SK-N-SH treated with all-trans-retinoic acid at 6 μM for 48 hours (cell line): ENCODE results near the gene UBALD2.

Experiments
- ATAC-seq: fragments of 200-7000 bp; cut with Tn5 transposase; 3 replicates; pipeline ENCODE4 v1.9.1; 2020; ENCODE audit warnings: mild to moderate bottlenecking, moderate library complexity
- ARNTL ChIP-seq: fragments of 450-650 bp; formaldehyde crosslinking; IDR thresholded peaks from 2 replicates; pipeline ENCODE4 v1.5.0; 2020; ENCODE audit warnings: low read depth, mild to moderate bottlenecking, moderate library complexity, borderline replicate concordance
- BACH2 ChIP-seq: fragments of 250-450 bp; sonication (Bioruptor Pico); IDR thresholded peaks from 2 replicates; pipeline ENCODE4 v1.9.0; 2021; ENCODE audit warnings: mild to moderate bottlenecking, borderline replicate concordance
- GLIS3 ChIP-seq: fragments of 250-450 bp; sonication (Bioruptor Pico); IDR thresholded peaks from 2 replicates; pipeline ENCODE4 v1.5.0; 2020; ENCODE audit warnings: mild to moderate bottlenecking, moderate library complexity
- ISL1 ChIP-seq: fragments of 250-450 bp; sonication (Bioruptor Pico); IDR thresholded peaks from 2 replicates; pipeline ENCODE4 v2.1.2; 2022; ENCODE audit warnings: mild to moderate bottlenecking, moderate library complexity
- RARB ChIP-seq: fragments of 250-450 bp; sonication (Bioruptor Pico); IDR thresholded peaks from 2 replicates; pipeline ENCODE4 v1.8.0; 2021; ENCODE audit warnings: mild to moderate bottlenecking, moderate library complexity
- SNAI2 ChIP-seq: fragments of 250-450 bp; sonication (Bioruptor Pico); IDR thresholded peaks from 2 replicates; pipeline ENCODE4 v1.5.0; 2020; ENCODE audit warnings: mild to moderate bottlenecking, moderate library complexity
- TCF4 ChIP-seq: fragments of 250-450 bp; sonication (Bioruptor Pico); IDR thresholded peaks from 2 replicates; pipeline ENCODE4 v1.8.0; 2021; ENCODE audit warnings: mild to moderate bottlenecking, moderate library complexity, borderline replicate concordance
- TOX ChIP-seq: fragments of 250-450 bp; sonication (Bioruptor Pico); IDR thresholded peaks from 2 replicates; pipeline ENCODE4 v1.8.0; 2021; ENCODE audit warnings: mild to moderate bottlenecking, moderate library complexity, borderline replicate concordance
- ZC3H10 ChIP-seq: fragments of 250-450 bp; sonication (Bioruptor Pico); IDR thresholded peaks from 2 replicates; pipeline ENCODE4 v1.5.1; 2021; ENCODE audit warnings: mild to moderate bottlenecking, moderate library complexity
- ZFP3 ChIP-seq: fragments of 250-450 bp; sonication (Bioruptor Pico); IDR thresholded peaks from 2 replicates; pipeline ENCODE4 v1.5.0; 2020; ENCODE audit warnings: mild to moderate bottlenecking, moderate library complexity
- ZFP30 ChIP-seq: fragments of 450-650 bp; formaldehyde crosslinking; IDR thresholded peaks from 2 replicates; pipeline ENCODE4 v1.5.0; 2022; ENCODE audit warnings: mild to moderate bottlenecking, moderate library complexity
- ZNF565 ChIP-seq: fragments of 450-650 bp; formaldehyde crosslinking; conservative IDR thresholded peaks from 2 replicates; pipeline ENCODE4 v1.5.0; 2020; ENCODE audit warnings: low read depth, mild to moderate bottlenecking, moderate library complexity
- ZNF70 ChIP-seq: fragments of 450-650 bp; formaldehyde crosslinking; IDR thresholded peaks from 2 replicates; pipeline ENCODE4 v1.5.0; 2020; ENCODE audit warnings: mild to moderate bottlenecking, moderate library complexity
- ZNF8 ChIP-seq: fragments of 450-650 bp; formaldehyde crosslinking; IDR thresholded peaks from 2 replicates; pipeline ENCODE4 v1.5.0; 2020; ENCODE audit warnings: mild to moderate bottlenecking, moderate library complexity
- TF ChIP-seq, protein P1 (sequence below): fragments of 250-450 bp; sonication (Bioruptor Pico); IDR thresholded peaks from 2 replicates; pipeline ENCODE4 v1.8.0; 2021; ENCODE audit warnings: low read depth, mild to moderate bottlenecking, moderate library complexity, borderline replicate concordance
- TF ChIP-seq, protein P2 (sequence below): fragments of 250-450 bp; sonication (Bioruptor Pico); IDR thresholded peaks from 2 replicates; pipeline ENCODE4 v1.5.1; 2020; ENCODE audit warnings: low read depth, mild to moderate bottlenecking, moderate library complexity
- TF ChIP-seq, protein P3 (sequence below): fragments of 250-450 bp; sonication (Bioruptor Pico); IDR thresholded peaks from 2 replicates; pipeline ENCODE4 v1.5.1; 2021; ENCODE audit warnings: mild to moderate bottlenecking, moderate library complexity
- TF ChIP-seq, protein P4 (sequence below): fragments of 250-450 bp; sonication (Bioruptor Pico); IDR thresholded peaks from 2 replicates; pipeline ENCODE4 v1.5.0; 2020; ENCODE audit warnings: mild to moderate bottlenecking, moderate library complexity
- TF ChIP-seq, protein P5 (sequence below): fragments of 250-450 bp; sonication (Bioruptor Pico); IDR thresholded peaks from 2 replicates; pipeline ENCODE4 v1.8.0; 2020; ENCODE audit warnings: mild to moderate bottlenecking, moderate library complexity, borderline replicate concordance

Gene UBALD2

DNA sequence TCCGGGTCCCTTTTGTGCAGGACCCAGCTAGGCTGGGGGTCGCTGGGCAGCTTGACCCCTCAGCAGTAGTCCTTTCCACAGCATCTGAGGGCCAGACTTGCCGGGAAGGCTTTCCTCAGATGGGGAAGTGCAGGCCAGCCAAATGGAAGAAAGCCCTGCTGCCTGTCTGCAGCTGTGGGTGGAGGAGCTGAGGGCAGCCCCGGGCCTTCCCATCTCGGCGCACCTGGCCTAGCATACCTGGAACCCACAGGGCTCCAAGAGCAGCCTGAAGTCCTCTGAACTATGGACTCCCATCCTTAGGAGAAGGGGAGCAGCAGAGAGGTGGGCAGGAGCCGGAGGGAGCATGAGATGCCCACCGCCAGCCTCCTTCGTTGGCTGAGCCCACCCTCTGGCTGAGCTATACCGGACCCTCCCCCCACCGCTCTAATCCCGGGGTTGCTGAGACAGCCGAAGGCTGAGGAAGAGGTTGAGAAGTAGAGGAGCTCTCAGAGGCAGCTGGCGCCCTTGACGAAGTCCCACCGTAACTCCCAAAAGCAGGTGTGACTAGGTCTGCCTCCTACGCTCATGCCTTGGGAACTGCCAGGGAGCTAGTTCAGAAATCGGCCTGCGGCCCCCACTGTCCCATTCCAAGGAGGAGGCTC is 13.2 kb downstream of the UBALD2 start:
- TF ChIP-seq, protein P1, sequence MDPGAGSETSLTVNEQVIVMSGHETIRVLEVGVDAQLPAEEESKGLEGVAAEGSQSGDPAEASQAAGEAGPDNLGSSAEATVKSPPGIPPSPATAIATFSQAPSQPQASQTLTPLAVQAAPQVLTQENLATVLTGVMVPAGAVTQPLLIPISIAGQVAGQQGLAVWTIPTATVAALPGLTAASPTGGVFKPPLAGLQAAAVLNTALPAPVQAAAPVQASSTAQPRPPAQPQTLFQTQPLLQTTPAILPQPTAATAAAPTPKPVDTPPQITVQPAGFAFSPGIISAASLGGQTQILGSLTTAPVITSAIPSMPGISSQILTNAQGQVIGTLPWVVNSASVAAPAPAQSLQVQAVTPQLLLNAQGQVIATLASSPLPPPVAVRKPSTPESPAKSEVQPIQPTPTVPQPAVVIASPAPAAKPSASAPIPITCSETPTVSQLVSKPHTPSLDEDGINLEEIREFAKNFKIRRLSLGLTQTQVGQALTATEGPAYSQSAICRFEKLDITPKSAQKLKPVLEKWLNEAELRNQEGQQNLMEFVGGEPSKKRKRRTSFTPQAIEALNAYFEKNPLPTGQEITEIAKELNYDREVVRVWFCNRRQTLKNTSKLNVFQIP = no peak
- TF ChIP-seq ZFP3 (CRISPR knock-in tag) (no peak), RARB (CRISPR knock-in tag) (no peak), ZNF8 (CRISPR knock-in tag) (no peak), ZC3H10 (no peak)
- no peak for ATAC-seq

DNA sequence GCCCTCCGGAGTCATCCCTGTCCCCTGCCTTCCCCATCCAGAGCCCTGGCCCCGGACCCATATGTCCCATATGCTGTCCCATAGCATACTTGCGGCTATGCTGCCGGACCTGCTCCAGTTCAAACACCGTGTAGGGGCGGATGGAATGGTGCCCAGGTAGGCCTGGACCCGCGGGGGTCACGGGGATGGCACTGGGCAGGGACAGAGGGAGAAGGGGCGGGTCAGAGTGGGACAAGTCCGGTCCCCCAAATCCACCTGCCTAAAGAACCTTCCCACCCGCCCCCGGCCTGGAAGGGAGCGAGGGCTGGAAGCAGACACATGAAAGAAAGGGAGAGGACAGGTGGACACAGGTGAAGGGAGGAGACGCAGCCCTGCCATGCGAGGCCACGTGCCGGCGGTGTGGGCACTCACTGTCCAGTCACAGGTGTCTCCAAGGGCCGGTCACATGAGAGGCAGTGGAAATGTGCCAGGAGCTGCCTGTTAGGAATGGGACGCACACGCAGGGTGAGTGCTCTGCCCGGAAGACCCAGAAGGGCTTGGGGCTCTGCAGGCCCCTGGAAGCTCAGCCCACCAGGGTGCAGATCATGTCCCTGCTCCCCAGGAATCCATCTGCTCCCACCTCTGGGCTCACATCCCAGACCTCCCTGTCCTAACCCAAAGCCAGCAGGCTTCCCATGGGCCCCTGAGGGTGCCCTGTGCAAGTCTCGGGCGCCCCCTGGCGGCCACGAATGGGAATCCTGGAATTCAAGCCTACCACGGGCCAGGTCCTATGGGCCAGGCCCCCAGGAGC is 14.0 kb downstream of the UBALD2 start:
- ATAC-seq = peak; percentile 97
- TF ChIP-seq ZNF70 (CRISPR knock-in tag) (no peak), BACH2 (CRISPR knock-in tag) (no peak), ZC3H10 (no peak), ZNF565 (CRISPR knock-in tag) (no peak), GLIS3 (CRISPR knock-in tag) (no peak), ZNF8 (CRISPR knock-in tag) (no peak), SNAI2 (CRISPR knock-in tag) (no peak), ISL1 (CRISPR knock-in tag) (no peak), TOX (no peak), TCF4 (CRISPR knock-in tag) (no peak), ZFP3 (CRISPR knock-in tag) (no peak), RARB (CRISPR knock-in tag) (no peak), ARNTL (CRISPR knock-in tag) (no peak), ZFP30 (no peak)
- TF ChIP-seq, protein P2, sequence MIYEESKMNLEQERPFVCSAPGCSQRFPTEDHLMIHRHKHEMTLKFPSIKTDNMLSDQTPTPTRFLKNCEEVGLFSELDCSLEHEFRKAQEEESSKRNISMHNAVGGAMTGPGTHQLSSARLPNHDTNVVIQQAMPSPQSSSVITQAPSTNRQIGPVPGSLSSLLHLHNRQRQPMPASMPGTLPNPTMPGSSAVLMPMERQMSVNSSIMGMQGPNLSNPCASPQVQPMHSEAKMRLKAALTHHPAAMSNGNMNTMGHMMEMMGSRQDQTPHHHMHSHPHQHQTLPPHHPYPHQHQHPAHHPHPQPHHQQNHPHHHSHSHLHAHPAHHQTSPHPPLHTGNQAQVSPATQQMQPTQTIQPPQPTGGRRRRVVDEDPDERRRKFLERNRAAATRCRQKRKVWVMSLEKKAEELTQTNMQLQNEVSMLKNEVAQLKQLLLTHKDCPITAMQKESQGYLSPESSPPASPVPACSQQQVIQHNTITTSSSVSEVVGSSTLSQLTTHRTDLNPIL = no peak
- TF ChIP-seq, protein P3, sequence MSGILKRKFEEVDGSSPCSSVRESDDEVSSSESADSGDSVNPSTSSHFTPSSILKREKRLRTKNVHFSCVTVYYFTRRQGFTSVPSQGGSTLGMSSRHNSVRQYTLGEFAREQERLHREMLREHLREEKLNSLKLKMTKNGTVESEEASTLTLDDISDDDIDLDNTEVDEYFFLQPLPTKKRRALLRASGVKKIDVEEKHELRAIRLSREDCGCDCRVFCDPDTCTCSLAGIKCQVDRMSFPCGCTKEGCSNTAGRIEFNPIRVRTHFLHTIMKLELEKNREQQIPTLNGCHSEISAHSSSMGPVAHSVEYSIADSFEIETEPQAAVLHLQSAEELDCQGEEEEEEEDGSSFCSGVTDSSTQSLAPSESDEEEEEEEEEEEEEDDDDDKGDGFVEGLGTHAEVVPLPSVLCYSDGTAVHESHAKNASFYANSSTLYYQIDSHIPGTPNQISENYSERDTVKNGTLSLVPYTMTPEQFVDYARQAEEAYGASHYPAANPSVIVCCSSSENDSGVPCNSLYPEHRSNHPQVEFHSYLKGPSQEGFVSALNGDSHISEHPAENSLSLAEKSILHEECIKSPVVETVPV = no peak
- TF ChIP-seq, protein P4, sequence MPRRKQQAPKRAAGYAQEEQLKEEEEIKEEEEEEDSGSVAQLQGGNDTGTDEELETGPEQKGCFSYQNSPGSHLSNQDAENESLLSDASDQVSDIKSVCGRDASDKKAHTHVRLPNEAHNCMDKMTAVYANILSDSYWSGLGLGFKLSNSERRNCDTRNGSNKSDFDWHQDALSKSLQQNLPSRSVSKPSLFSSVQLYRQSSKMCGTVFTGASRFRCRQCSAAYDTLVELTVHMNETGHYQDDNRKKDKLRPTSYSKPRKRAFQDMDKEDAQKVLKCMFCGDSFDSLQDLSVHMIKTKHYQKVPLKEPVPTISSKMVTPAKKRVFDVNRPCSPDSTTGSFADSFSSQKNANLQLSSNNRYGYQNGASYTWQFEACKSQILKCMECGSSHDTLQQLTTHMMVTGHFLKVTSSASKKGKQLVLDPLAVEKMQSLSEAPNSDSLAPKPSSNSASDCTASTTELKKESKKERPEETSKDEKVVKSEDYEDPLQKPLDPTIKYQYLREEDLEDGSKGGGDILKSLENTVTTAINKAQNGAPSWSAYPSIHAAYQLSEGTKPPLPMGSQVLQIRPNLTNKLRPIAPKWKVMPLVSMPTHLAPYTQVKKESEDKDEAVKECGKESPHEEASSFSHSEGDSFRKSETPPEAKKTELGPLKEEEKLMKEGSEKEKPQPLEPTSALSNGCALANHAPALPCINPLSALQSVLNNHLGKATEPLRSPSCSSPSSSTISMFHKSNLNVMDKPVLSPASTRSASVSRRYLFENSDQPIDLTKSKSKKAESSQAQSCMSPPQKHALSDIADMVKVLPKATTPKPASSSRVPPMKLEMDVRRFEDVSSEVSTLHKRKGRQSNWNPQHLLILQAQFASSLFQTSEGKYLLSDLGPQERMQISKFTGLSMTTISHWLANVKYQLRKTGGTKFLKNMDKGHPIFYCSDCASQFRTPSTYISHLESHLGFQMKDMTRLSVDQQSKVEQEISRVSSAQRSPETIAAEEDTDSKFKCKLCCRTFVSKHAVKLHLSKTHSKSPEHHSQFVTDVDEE (CRISPR knock-in tag) = no peak
- TF ChIP-seq, protein P5, sequence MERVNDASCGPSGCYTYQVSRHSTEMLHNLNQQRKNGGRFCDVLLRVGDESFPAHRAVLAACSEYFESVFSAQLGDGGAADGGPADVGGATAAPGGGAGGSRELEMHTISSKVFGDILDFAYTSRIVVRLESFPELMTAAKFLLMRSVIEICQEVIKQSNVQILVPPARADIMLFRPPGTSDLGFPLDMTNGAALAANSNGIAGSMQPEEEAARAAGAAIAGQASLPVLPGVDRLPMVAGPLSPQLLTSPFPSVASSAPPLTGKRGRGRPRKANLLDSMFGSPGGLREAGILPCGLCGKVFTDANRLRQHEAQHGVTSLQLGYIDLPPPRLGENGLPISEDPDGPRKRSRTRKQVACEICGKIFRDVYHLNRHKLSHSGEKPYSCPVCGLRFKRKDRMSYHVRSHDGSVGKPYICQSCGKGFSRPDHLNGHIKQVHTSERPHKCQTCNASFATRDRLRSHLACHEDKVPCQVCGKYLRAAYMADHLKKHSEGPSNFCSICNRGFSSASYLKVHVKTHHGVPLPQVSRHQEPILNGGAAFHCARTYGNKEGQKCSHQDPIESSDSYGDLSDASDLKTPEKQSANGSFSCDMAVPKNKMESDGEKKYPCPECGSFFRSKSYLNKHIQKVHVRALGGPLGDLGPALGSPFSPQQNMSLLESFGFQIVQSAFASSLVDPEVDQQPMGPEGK (CRISPR knock-in tag) = no peak
- TF ChIP-seq, protein P1 = no peak
